MM.1S (cell line): ENCODE data around the gene SRP14.
A peak's percentile ranks its signal among the peaks of the same experiment; 100 is the strongest.

ENCODE experiments used
- DNase-seq: peaks from one replicate; pipeline ENCODE4 v3.0.0-alpha.2; 2015
- H2AFZ ChIP-seq: fragments of 300-600 bp; sonication (generic); 2 replicates; pipeline ENCODE4 v1.6.0; 2016; ENCODE audit warnings: antibody characterized with exemption, low read length
- H3F3A ChIP-seq: fragments of 300-600 bp; sonication (generic); 2 replicates; pipeline ENCODE4 v1.6.1; 2016; ENCODE audit warnings: mild to moderate bottlenecking, antibody characterized with exemption, low read length, moderate library complexity, mixed read lengths; ENCODE audit not compliant: insufficient read depth
- H3K27ac ChIP-seq: fragments of 300-600 bp; sonication (generic); 2 replicates; pipeline ENCODE4 v1.5.1; 2016; ENCODE audit warnings: mild to moderate bottlenecking, low read length
- H3K27me3 ChIP-seq: fragments of 300-600 bp; sonication (generic); replicated peaks from 2 replicates; pipeline ENCODE4 v1.6.0; 2016; ENCODE audit warnings: low read length; ENCODE audit not compliant: insufficient read depth
- H3K36me3 ChIP-seq: fragments of 300-600 bp; sonication (generic); replicated peaks from 2 replicates; pipeline ENCODE4 v1.6.1; 2016; ENCODE audit warnings: mild to moderate bottlenecking, low read length, mixed read lengths; ENCODE audit not compliant: insufficient read depth
- H3K4me1 ChIP-seq: fragments of 300-600 bp; sonication (generic); 2 replicates; pipeline ENCODE4 v1.6.1; 2016; ENCODE audit warnings: low read length, mixed read lengths
- H3K4me2 ChIP-seq: fragments of 300-600 bp; sonication (generic); 2 replicates; pipeline ENCODE4 v1.6.0; 2016; ENCODE audit warnings: low read depth, low read length
- H3K4me3 ChIP-seq: fragments of 300-600 bp; sonication (generic); 2 replicates; pipeline ENCODE4 v1.5.1; 2016; ENCODE audit warnings: low read length, mixed read lengths
- H3K79me2 ChIP-seq: fragments of 300-600 bp; sonication (generic); 2 replicates; pipeline ENCODE4 v1.6.1; 2016; ENCODE audit warnings: mixed run types, low read length, mixed read lengths
- H3K9ac ChIP-seq: fragments of 300-600 bp; sonication (generic); 2 replicates; pipeline ENCODE4 v1.6.1; 2016; ENCODE audit warnings: low read length, mixed read lengths
- H3K9me2 ChIP-seq: fragments of 300-600 bp; sonication (generic); replicated peaks from 2 replicates; pipeline ENCODE4 v1.6.1; 2016; ENCODE audit warnings: mild to moderate bottlenecking, low read length, mixed read lengths; ENCODE audit not compliant: insufficient read depth
- H3K9me3 ChIP-seq: fragments of 300-600 bp; sonication (generic); replicated peaks from 2 replicates; pipeline ENCODE4 v1.6.1; 2016; ENCODE audit warnings: mild to moderate bottlenecking, low read length, mixed read lengths; ENCODE audit not compliant: insufficient read depth
- H4K20me1 ChIP-seq: fragments of 300-600 bp; sonication (generic); 2 replicates; pipeline ENCODE4 v1.6.1; 2016; ENCODE audit warnings: mild to moderate bottlenecking, low read length, moderate library complexity, mixed read lengths; ENCODE audit not compliant: insufficient read depth
- EZH2 ChIP-seq: fragments of 300-600 bp; sonication (generic); optimal IDR thresholded peaks from 2 replicates; pipeline ENCODE3; 2017; ENCODE audit warnings: low read depth, mild to moderate bottlenecking, antibody characterized with exemption, low read length, mixed read lengths
- EZH2phosphoT487 ChIP-seq: fragments of 300-600 bp; sonication (generic); IDR thresholded peaks from 2 replicates; pipeline ENCODE4 v1.6.1; 2018; ENCODE audit warnings: antibody characterized with exemption, low read length
- TF ChIP-seq, protein P1 (sequence below): fragments of 300-600 bp; sonication (generic); IDR thresholded peaks from 2 replicates; pipeline ENCODE4 v1.5.1; 2016; ENCODE audit warnings: antibody characterized with exemption, low read length, mixed read lengths

The SRP14 gene

DNA sequence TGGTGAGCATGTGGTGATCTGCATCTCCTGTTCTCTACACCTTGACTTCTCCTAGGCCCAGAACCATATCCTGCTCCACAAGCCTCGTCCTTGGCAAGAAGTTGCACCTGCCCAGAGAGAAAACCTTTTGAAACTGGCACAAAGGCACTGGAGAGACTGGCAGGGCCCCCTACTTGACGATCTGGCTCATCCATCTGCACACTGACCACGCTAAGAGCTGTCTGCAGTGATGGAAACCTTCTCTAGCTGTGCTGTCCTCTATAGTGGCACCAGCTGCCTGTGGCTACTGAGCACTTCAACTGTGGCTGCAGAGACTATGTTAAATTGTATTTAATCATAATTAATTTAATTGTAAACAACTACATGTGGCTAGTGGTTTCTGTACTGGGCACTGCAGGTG lies 26.2 kb upstream of the SRP14 start:
- Histone ChIP-seq H2AFZ (peak overlapping the region; percentile 50; the same call in 1 of the 2 replicates), H3K27ac (peak overlapping the region; percentile 88), H3K4me3 (no peak overlapping the region), H3K9me3 (no peaks in the 10 kb centered on the region), H4K20me1 (no peaks in the 10 kb centered on the region), H3K9me2 (no peaks in the 10 kb centered on the region), H3K27me3 (no peaks in the 10 kb centered on the region), H3K36me3 (no peaks in the 10 kb centered on the region), H3K4me1 (peaks cover 29% of the 10 kb centered on the region), H3K79me2 (no peaks in the 10 kb centered on the region), H3K4me2 (peak overlapping the region; percentile 32; the same call in 1 of the 2 replicates), H3K9ac (peak overlapping the region; percentile 34), H3F3A (peaks cover 16% of the 10 kb centered on the region)
- no peak for DNase-seq
- TF ChIP-seq, protein P1, sequence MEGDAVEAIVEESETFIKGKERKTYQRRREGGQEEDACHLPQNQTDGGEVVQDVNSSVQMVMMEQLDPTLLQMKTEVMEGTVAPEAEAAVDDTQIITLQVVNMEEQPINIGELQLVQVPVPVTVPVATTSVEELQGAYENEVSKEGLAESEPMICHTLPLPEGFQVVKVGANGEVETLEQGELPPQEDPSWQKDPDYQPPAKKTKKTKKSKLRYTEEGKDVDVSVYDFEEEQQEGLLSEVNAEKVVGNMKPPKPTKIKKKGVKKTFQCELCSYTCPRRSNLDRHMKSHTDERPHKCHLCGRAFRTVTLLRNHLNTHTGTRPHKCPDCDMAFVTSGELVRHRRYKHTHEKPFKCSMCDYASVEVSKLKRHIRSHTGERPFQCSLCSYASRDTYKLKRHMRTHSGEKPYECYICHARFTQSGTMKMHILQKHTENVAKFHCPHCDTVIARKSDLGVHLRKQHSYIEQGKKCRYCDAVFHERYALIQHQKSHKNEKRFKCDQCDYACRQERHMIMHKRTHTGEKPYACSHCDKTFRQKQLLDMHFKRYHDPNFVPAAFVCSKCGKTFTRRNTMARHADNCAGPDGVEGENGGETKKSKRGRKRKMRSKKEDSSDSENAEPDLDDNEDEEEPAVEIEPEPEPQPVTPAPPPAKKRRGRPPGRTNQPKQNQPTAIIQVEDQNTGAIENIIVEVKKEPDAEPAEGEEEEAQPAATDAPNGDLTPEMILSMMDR, result no peak
- TF ChIP-seq EZH2 (no peak), EZH2phosphoT487 (no peak)

DNA sequence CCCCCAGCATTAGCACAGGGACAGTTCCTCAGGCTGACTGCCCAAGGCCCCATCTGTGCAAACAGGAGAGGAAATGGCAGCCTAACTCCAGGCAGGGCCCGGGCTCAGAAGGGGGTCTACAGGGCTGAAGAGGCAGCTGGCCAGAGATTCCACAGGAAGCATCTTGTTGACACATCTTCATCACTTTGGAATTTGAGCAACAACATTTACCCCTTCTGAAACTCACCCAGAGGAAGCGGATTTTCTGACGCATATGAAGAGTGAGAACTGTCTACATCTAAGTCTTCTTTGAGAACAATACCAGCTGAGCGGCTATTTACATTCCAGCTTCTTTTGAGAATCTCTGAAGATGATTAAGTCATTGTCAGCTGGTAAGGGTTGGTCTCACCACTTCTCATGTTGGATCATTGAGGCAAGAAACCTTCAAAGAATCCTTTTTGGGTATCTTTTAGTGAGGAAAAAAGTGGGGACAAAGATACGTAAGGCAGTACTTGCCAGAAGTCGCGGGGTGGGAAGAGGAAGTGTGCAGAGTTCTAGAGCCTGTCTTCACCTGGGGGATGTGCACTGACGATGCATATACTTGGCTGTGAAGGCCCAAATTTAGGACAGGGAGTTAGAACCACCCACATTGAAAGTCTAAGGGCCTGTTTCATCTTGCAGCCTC lies 25.4 kb upstream of the SRP14 start:
- no peaks in the 10 kb centered on the region for H3K27me3 ChIP-seq
- H4K20me1 ChIP-seq, result no peaks in the 10 kb centered on the region
- H3K4me3 ChIP-seq, result no peak overlapping the region
- H3K4me1 ChIP-seq, result peaks cover 32% of the 10 kb centered on the region
- H3F3A ChIP-seq, result peaks cover 16% of the 10 kb centered on the region
- H3K36me3 ChIP-seq, result no peaks in the 10 kb centered on the region
- peak overlapping the region; percentile 32 for H3K4me2 ChIP-seq
- H3K9me3 ChIP-seq, result no peaks in the 10 kb centered on the region
- TF ChIP-seq, protein P1, result no peak
- TF ChIP-seq EZH2 (no peak), EZH2phosphoT487 (no peak)
- peak overlapping the region; percentile 88 for H3K27ac ChIP-seq
- peak overlapping the region; percentile 34 for H3K9ac ChIP-seq
- H2AFZ ChIP-seq, result peak overlapping the region; percentile 50; the same call in 1 of the 2 replicates
- no peaks in the 10 kb centered on the region for H3K79me2 ChIP-seq
- no peaks in the 10 kb centered on the region for H3K9me2 ChIP-seq
- DNase-seq, result peak; percentile 77

DNA sequence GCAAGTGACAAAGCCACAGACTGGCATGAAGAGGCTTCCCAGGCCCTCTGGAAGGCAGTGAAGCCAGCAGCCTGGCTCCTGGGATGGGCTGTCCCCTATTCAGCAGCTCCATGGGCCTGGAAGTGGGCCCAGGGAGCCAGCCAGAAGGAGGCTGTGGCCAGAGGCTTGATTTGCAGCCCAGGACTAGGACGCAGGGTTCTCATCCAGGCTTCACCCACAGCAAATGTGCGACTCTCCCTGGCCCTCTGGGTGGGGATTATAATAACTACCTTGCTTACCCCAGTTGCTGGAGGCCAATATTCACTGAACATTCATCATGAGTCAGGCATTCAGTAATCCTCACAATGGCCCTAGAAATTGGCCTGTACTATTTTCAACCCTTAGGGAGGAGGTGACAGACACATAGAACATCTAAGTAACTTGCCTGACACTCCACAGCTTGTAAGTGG lies 24.6 kb upstream of the SRP14 start:
- TF ChIP-seq EZH2 (no peak), EZH2phosphoT487 (no peak)
- TF ChIP-seq, protein P1, result no peak
- H3K9me3 ChIP-seq, result no peaks in the 10 kb centered on the region
- no peak overlapping the region for H2AFZ ChIP-seq
- DNase-seq, result no peak
- no peaks in the 10 kb centered on the region for H3K79me2 ChIP-seq
- H3K9ac ChIP-seq, result peak overlapping the region; percentile 17; the same call in 1 of the 2 replicates
- peaks cover 22% of the 10 kb centered on the region for H3F3A ChIP-seq
- no peak overlapping the region for H3K4me3 ChIP-seq
- no peaks in the 10 kb centered on the region for H3K9me2 ChIP-seq
- peaks cover 39% of the 10 kb centered on the region for H3K4me1 ChIP-seq
- peak overlapping the region; percentile 88 for H3K27ac ChIP-seq
- no peaks in the 10 kb centered on the region for H3K27me3 ChIP-seq
- H3K36me3 ChIP-seq, result no peaks in the 10 kb centered on the region
- H4K20me1 ChIP-seq, result no peaks in the 10 kb centered on the region
- H3K4me2 ChIP-seq, result no peak overlapping the region
